Measurements from ENCODE around the gene SH3BP1. TPM values are rescaled to one million over a fixed set of nuclear protein-coding genes. Genes with fewer than 3 reads are reported as not detected.

Gene SH3BP1
- total and polyA plus RNA-seq, 9 of the 15 experiments (the other 6 are each of a cell fraction or from before 2014, with no cell fraction given) = 0.10 to 36.2 (median 10.4) TPM

- Histone ChIP-seq H4K20me1 (replicated peaks; ENCODE audit: control insufficient read depth, insufficient read depth, low read length) (no peaks in the 10 kb centered on the region), H3K27me3 (ENCODE audit: control insufficient read depth in 2 of 2, insufficient read depth in 2 of 2, low read length in 2 of 2) (no peaks in the 10 kb centered on the region), H3K4me2 (ENCODE audit: insufficient read depth, low read length) (peak overlapping the region; percentile 86), H3K9me3 (replicated peaks; ENCODE audit: control insufficient read depth, insufficient read depth, low read depth, low read length) (no peaks in the 10 kb centered on the region), H3K4me3 (peak overlapping the region; percentile 52), H3K4me1 (replicated peaks in 1 of 2; ENCODE audit: control insufficient read depth in 2 of 2, insufficient read depth in 2 of 2, low read length in 2 of 2) (peaks cover 9 to 70% of the 10 kb centered on the region in 2 experiments; a peak in 4 of 5 replicates), H3K9ac (ENCODE audit: insufficient read depth in 1 of 2, low read depth in 2 of 2, low read length in 2 of 2) (peak overlapping the region; percentile 71 to 84), H3K27ac (ENCODE audit: extremely low read depth, low read depth, low read length) (peak overlapping the region; percentile 85), H3K36me3 (ENCODE audit: control insufficient read depth, insufficient read depth, low read length) (peaks cover 5% of the 10 kb centered on the region; the same call in 1 of the 3 replicates), H3K79me2 (ENCODE audit: control insufficient read depth, insufficient read depth, low read length) (peaks cover 23% of the 10 kb centered on the region), H2AFZ (ENCODE audit: low read depth, low read length) (peak overlapping the region; percentile 81), H3K9me1 (ENCODE audit: control insufficient read depth, insufficient read depth, low read length) (no peaks in the 10 kb centered on the region)
- DNase-seq (ENCODE audit: extremely low read depth in 1 of 4, low spot score in 3 of 4) (peak; percentile 69 to 95 (median 78)), ATAC-seq (peak; percentile 72), FAIRE-seq (peak; percentile 89)
- 0% methylated on average over 9 of the region's 42 CpGs for WGBS (ENCODE audit: insufficient coverage, low coverage, missing lambda C conversion rate)
- ChIA-PET CTCF (ENCODE audit: low intra/inter-chr PET ratio) (no interaction called here), POLR2A (interaction anchor here (1.0 kb wide), 2 partner anchors 10 to 35 kb away, joined by 3 read pairs; no protein-coding TSS in a partner anchor)
- in situ Hi-C loops (cut with MboI) (no loop called here), intact Hi-C loops (cut with micrococcal nuclease) (no loop called here)
- no TSS peak for BruUV-seq (replicated peaks)
- TF ChIP-seq POLR2H (tag; IDR thresholded peaks at IDR 0.05; ENCODE audit: low read depth) (0 out of 2 replicates have a peak, but pooled peaks have one; percentile 25), FOS (IDR thresholded peaks at IDR 0.05; ENCODE audit: extremely low read depth, insufficient read length) (peak; percentile 30), DACH1 (IDR thresholded peaks at IDR 0.05; ENCODE audit: partially characterized antibody) (peak; percentile 79), ARID1B (IDR thresholded peaks at IDR 0.05) (peak; percentile 77), CHD2 (IDR thresholded peaks at IDR 0.05; ENCODE audit: low read depth, low read length) (0 out of 2 replicates have a peak, but pooled peaks have one; percentile 13), KDM1A (IDR thresholded peaks at IDR 0.05) (peak in 1 of 2 experiments; percentile 52; a peak in 1 of 4 replicates), RCOR1 (IDR thresholded peaks at IDR 0.05; ENCODE audit: borderline replicate concordance in 1 of 2, low read depth in 2 of 2, low read length in 2 of 2) (peak in 1 of 2 experiments; percentile 64; a peak in 1 of 4 replicates), TCF7 (IDR thresholded peaks at IDR 0.05; ENCODE audit: borderline replicate concordance) (0 out of 2 replicates have a peak, but pooled peaks have one; percentile 43), ZNF24 (IDR thresholded peaks at IDR 0.05) (peak; percentile 99), ZNF444 (CRISPR knock-in tag; IDR thresholded peaks at IDR 0.05) (peak; percentile 53), UBTF (IDR thresholded peaks at IDR 0.05; ENCODE audit: borderline replicate concordance in 1 of 2, low read depth in 2 of 2, low read length in 2 of 2) (0 out of 4 replicates have a peak, but pooled peaks of 1 of the 2 experiments have one; percentile 17), MYC (IDR thresholded peaks at IDR 0.05; ENCODE audit: low read depth, low read length) (0 out of 2 replicates have a peak, but pooled peaks have one; percentile 15), MYC (CRISPR knock-in tag; IDR thresholded peaks at IDR 0.05; ENCODE audit: borderline replicate concordance, low read depth) (no peak), CXXC5 (CRISPR knock-in tag; IDR thresholded peaks at IDR 0.05) (peak; percentile 73), HMGN3 (IDR thresholded peaks at IDR 0.05; ENCODE audit: borderline replicate concordance, extremely low read depth, insufficient read length, low read depth, low read length) (peak; percentile 74), PRDM10 (IDR thresholded peaks at IDR 0.05; ENCODE audit: partially characterized antibody) (peak; percentile 83)
Measured at GRCh38 chr22:37676736-37677492, 37.4 kb downstream of the SH3BP1 start.
